HEK293T (cell line): ENCODE results near the gene ZNF614.
"Not testable (repeated sequence)": the region's sequence is repeated elsewhere in the genome, so short reads cannot be mapped to it uniquely, and the experiment has no call there.

ENCODE experiments used
- ARNT ChIP-seq: fragments of 450-650 bp; IDR thresholded peaks from 2 replicates; pipeline ENCODE4 v1.6.1; 2017; ENCODE audit warnings: mild to moderate bottlenecking
- FOXA1 ChIP-seq: fragments of 450-650 bp; IDR thresholded peaks from 2 replicates; pipeline ENCODE4 v1.6.1; 2016; ENCODE audit warnings: mild to moderate bottlenecking
- FOXK2 ChIP-seq: fragments of 450-650 bp; IDR thresholded peaks from 2 replicates; pipeline ENCODE4 v1.6.1; 2016; ENCODE audit warnings: mild to moderate bottlenecking
- FOXM1 ChIP-seq: fragments of 450-650 bp; IDR thresholded peaks from 2 replicates; pipeline ENCODE4 v1.6.1; 2017; ENCODE audit warnings: mild to moderate bottlenecking, borderline replicate concordance
- LEF1 ChIP-seq: fragments of 450-650 bp; IDR thresholded peaks from 2 replicates; pipeline ENCODE4 v1.6.1; 2017; ENCODE audit warnings: mild to moderate bottlenecking, borderline replicate concordance
- SP1 ChIP-seq: fragments of 450-650 bp; IDR thresholded peaks from 2 replicates; pipeline ENCODE4 v1.6.1; 2017
- SUZ12 ChIP-seq: fragments of 450-650 bp; IDR thresholded peaks from 2 replicates; pipeline ENCODE4 v1.6.1; 2016; ENCODE audit warnings: mild to moderate bottlenecking
- TARDBP ChIP-seq: fragments of 450-650 bp; IDR thresholded peaks from 2 replicates; pipeline ENCODE4 v1.6.1; 2016

- not testable (repeated sequence) for TF ChIP-seq FOXA1, SP1, ARNT, LEF1, SUZ12, FOXM1, TARDBP, FOXK2
Observed at GRCh38 chr19:52024478-52024877, 3.7 kb downstream of the ZNF614 start.
